HCT116 (cell line): ENCODE measurements around the gene ADI1. TPM values are rescaled to one million over a fixed set of nuclear protein-coding genes. Genes with fewer than 3 reads are reported as not detected.

Experiments
- ATAC-seq: fragments of 200-7000 bp; cut with Tn5 transposase; 2 replicates; pipeline ENCODE4 v1.9.1; 2020; ENCODE audit warnings: mild to moderate bottlenecking, moderate library complexity
- BruUV-seq: library from RNA; stranded (reverse); fragments of 400-500 nt; replicated peaks from 2 replicates; lab custom pipeline; 2021; lab: Mats Ljungman, UMichigan
- CTCF ChIA-PET: fragments of 300-600 bp; sonication (Branson Sonifier 250); formaldehyde crosslinking; loops from one replicate; lab custom pipeline; 2021; ENCODE audit warnings: antibody characterized with exemption; lab: Charles Lee
- POLR2A ChIA-PET: fragments of 300-600, 350-600 bp; sonication (Branson Sonifier 250); formaldehyde crosslinking; loops from one replicate; lab custom pipeline; 2021; ENCODE audit warnings: antibody characterized with exemption; lab: Charles Lee
- RAD21 ChIA-PET, 2 experiments: fragments of 300-600 bp; sonication (Branson Sonifier 250); formaldehyde crosslinking; loops; one replicate each; lab custom pipeline; 2023; ENCODE audit warnings: low total read pairs in 2 of 2; ENCODE audit not compliant: uncharacterized antibody in 2 of 2, unreplicated experiment in 2 of 2, low non-redundant PET in 1 of 2; lab: Charles Lee
- DNase-seq: peaks from one replicate; pipeline ENCODE4 v3.0.0-alpha.2; 2010; ENCODE audit warnings: low read depth, low spot score
- H2AFZ ChIP-seq: fragments of 200-600 bp; shearing (Covaris generic), sonication (generic); 2 replicates; pipeline ENCODE4 v1.6.1; 2017; ENCODE audit warnings: low read depth, mixed run types, mixed read lengths, antibody characterized with exemption, low read length; ENCODE audit not compliant: poor library complexity, severe bottlenecking
- H3K27ac ChIP-seq: 2 replicates; pipeline ENCODE4 v1.5.1; 2012; ENCODE audit warnings: low read depth, low read length
- H3K27me3 ChIP-seq: fragments of 200-600 bp; sonication (generic); 2 replicates; pipeline ENCODE4 v1.6.1; 2016; ENCODE audit warnings: mixed run types, low read length, mixed read lengths; ENCODE audit not compliant: insufficient read depth
- H3K36me3 ChIP-seq, 2 experiments: fragments of 200-500 bp in 1 of 2; fragments of 200-600 bp in 1 of 2; sonication (Bioruptor generic) in 1 of 2; sonication (generic) in 1 of 2; 2 replicates each; pipeline versions ENCODE4 v1.5.1 to v1.6.1; 2014 to 2016; ENCODE audit warnings: low read length in 2 of 2, inconsistent platforms in 1 of 2, mixed read lengths in 1 of 2, mixed run types in 1 of 2; ENCODE audit not compliant: insufficient read depth in 2 of 2, control insufficient read depth in 1 of 2
- H3K4me1 ChIP-seq, 2 experiments: fragments of 200-600 bp in 1 of 2; sonication (generic) in 1 of 2; 2 replicates each; pipeline versions ENCODE4 v1.5.1 to v1.6.1; 2012 to 2017; ENCODE audit warnings: low read length in 2 of 2, inconsistent platforms in 1 of 2, mild to moderate bottlenecking in 1 of 2, mixed read lengths in 1 of 2, mixed run types in 1 of 2, moderate library complexity in 1 of 2; ENCODE audit not compliant: insufficient read depth in 2 of 2, control insufficient read depth in 1 of 2
- H3K4me2 ChIP-seq: fragments of 200-600 bp; sonication (generic); 2 replicates; pipeline ENCODE4 v1.6.1; 2017; ENCODE audit warnings: mixed run types, low read length, mixed read lengths
- H3K4me3 ChIP-seq, 2 experiments: fragments of 200-600 bp in 1 of 2; sonication (generic) in 1 of 2; replicated peaks in 1 of 2; 2 replicates each; pipeline ENCODE4 v1.5.1; 2011 to 2016; ENCODE audit warnings: low read length in 2 of 2, control low read depth in 1 of 2, low read depth in 1 of 2, mild to moderate bottlenecking in 1 of 2, mixed read lengths in 1 of 2, mixed run types in 1 of 2
- H3K79me2 ChIP-seq: fragments of 200-600 bp; sonication (generic); 2 replicates; pipeline ENCODE4 v1.6.1; 2017; ENCODE audit warnings: mild to moderate bottlenecking, mixed run types, low read length, moderate library complexity, mixed read lengths; ENCODE audit not compliant: insufficient read depth
- H3K9ac ChIP-seq: fragments of 200-600 bp; sonication (generic); 2 replicates; pipeline ENCODE4 v1.6.1; 2016; ENCODE audit warnings: low read length, mixed read lengths
- H3K9me2 ChIP-seq: fragments of 200-600 bp; sonication (generic), shearing (Covaris generic); 2 replicates; pipeline ENCODE4 v1.6.1; 2017; ENCODE audit warnings: mixed run types, mild to moderate bottlenecking, moderate library complexity; ENCODE audit not compliant: insufficient read depth
- H3K9me3 ChIP-seq, 2 experiments: fragments of 200-500 bp in 1 of 2; fragments of 200-600 bp in 1 of 2; sonication (Bioruptor generic) in 1 of 2; sonication (generic) in 1 of 2; 2 replicates each; pipeline ENCODE4 v1.6.1; 2014 to 2017; ENCODE audit warnings: low read length in 2 of 2, mixed read lengths in 2 of 2, inconsistent platforms in 1 of 2, low read depth in 1 of 2, mild to moderate bottlenecking in 1 of 2, mixed run types in 1 of 2, moderate library complexity in 1 of 2; ENCODE audit not compliant: control insufficient read depth in 1 of 2, insufficient read depth in 1 of 2
- H4K20me1 ChIP-seq: fragments of 200-600 bp; sonication (generic), shearing (Covaris generic); 2 replicates; pipeline ENCODE4 v1.6.1; 2017; ENCODE audit warnings: mixed run types, mild to moderate bottlenecking, moderate library complexity; ENCODE audit not compliant: insufficient read depth
- EZH2 ChIP-seq: fragments of 200-600 bp; sonication (generic); IDR thresholded peaks from 2 replicates; pipeline ENCODE4 v1.6.1; 2017; ENCODE audit warnings: antibody characterized with exemption, mixed run types
- EZH2phosphoT487 ChIP-seq: fragments of 200-600 bp; IDR thresholded peaks from 2 replicates; pipeline ENCODE4 v1.6.1; 2018; ENCODE audit warnings: antibody characterized with exemption, borderline replicate concordance
- POLR2AphosphoS5 ChIP-seq: IDR thresholded peaks from 2 replicates; pipeline ENCODE4 v1.6.1; 2011; ENCODE audit warnings: mild to moderate bottlenecking, low read depth, low read length, moderate library complexity
- RAD21 ChIP-seq: IDR thresholded peaks from 2 replicates; pipeline ENCODE4 v1.6.1; 2012; ENCODE audit warnings: low read depth, mild to moderate bottlenecking
- TCF7L2 ChIP-seq: IDR thresholded peaks from 2 replicates; pipeline ENCODE4 v1.7.0; 2011; ENCODE audit warnings: borderline replicate concordance, inconsistent platforms; ENCODE audit not compliant: insufficient read depth, insufficient read length; ENCODE audit errors: extremely low read depth
- ZNF274 ChIP-seq: fragments of 200-500 bp; sonication (Bioruptor generic); IDR thresholded peaks from 2 replicates; pipeline ENCODE4 v1.6.1; 2014; ENCODE audit warnings: mild to moderate bottlenecking, low read depth, low read length, inconsistent platforms
- intact Hi-C: fragments of 100-400 bp; cut with micrococcal nuclease; formaldehyde crosslinking; loops from 2 replicates; pipeline ENCODE4 v1.10.0; 2022
- total RNA-seq: library from RNA; stranded (reverse); gene quantifications from one replicate; pipeline ENCODE4 v1.2.1, GENCODE V29; 2021; ENCODE audit not compliant: unreplicated experiment
- TF ChIP-seq, protein P1 (sequence below): IDR thresholded peaks from 2 replicates; pipeline ENCODE4 v1.6.1; 2012

Gene ADI1
- total RNA-seq, 1 experiment from 2014 or later: 27.0 TPM

DNA sequence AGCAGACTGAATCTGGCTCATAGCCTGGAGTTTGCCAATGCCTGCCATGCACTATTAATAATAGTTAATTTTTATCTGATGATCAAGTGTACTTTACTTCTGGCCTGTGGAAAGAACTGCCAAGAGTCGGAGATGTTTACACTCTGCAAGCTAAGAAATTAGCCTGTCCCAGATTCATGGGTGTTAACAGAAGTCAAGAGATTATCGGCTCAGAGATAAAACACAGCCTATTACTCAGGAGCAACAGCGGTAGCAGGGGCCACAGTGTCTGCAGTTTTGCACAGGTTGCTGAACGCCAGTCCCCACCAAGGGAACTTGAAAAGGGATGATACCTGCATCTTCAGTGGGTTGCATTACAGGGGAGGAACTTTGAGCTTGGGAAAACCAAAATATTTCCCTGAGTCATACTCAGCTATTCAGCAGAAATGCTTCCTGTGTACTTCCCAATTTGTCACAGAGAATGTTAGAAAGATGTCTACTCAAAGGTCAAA, 4.3 kb upstream of the ADI1 start:
- H3K27me3 ChIP-seq: no peaks in the 10 kb centered on the region
- no peak overlapping the region for H3K27ac ChIP-seq
- intact Hi-C loops: no loop called here
- TF ChIP-seq, protein P1, sequence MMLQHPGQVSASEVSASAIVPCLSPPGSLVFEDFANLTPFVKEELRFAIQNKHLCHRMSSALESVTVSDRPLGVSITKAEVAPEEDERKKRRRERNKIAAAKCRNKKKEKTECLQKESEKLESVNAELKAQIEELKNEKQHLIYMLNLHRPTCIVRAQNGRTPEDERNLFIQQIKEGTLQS: no peak
- TF ChIP-seq EZH2phosphoT487 (no peak), EZH2 (no peak), POLR2AphosphoS5 (no peak)
- DNase-seq (no peak), ATAC-seq (no peak)
- no peaks in the 10 kb centered on the region for H4K20me1 ChIP-seq
- no peaks in the 10 kb centered on the region; a peak in 1 of 4 replicates for H3K9me3 ChIP-seq
- H3K36me3 ChIP-seq: no peaks in the 10 kb centered on the region
- no peak overlapping the region for H3K9ac ChIP-seq
- peaks cover 0 to 22% of the 10 kb centered on the region in 2 experiments; a peak in 2 of 4 replicates for H3K4me1 ChIP-seq
- no peak overlapping the region for H3K4me2 ChIP-seq
- H3K79me2 ChIP-seq: no peaks in the 10 kb centered on the region
- ChIA-PET RAD21 (no interaction called here), CTCF (no interaction called here), POLR2A (no interaction called here)
- no peaks in the 10 kb centered on the region for H3K9me2 ChIP-seq
- no peak overlapping the region for H2AFZ ChIP-seq
- BruUV-seq: no TSS peak
- H3K4me3 ChIP-seq: no peak overlapping the region

DNA sequence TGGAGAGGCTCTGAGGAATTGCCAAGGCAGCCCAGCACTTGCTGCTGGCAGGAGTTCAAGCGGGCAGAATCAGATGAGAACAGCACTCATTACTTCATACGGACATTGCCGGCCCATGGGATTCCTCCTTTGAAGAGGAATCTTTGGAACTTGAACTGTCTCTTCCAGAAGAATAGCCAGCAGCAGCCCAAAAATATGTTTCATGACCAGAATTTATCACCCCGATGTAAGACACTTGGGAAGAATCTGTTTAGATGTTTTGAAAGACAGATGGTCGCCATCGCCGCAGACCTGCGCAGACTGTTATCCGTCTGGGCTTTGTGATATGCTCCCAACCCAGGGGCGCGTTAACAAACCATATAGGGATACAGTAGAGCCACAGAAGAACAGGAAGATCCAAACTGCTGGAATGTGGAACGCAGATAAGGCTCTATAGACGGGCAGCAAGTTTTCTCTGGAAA, 3.7 kb upstream of the ADI1 start:
- Histone ChIP-seq H3K4me3 (no peak overlapping the region), H3K4me1 (peaks cover 0 to 25% of the 10 kb centered on the region in 2 experiments; a peak in 3 of 4 replicates), H3K27ac (no peak overlapping the region), H3K9ac (no peak overlapping the region), H3K9me2 (no peaks in the 10 kb centered on the region), H3K27me3 (no peaks in the 10 kb centered on the region), H3K4me2 (no peak overlapping the region), H2AFZ (no peak overlapping the region), H3K9me3 (no peaks in the 10 kb centered on the region; a peak in 1 of 4 replicates), H3K36me3 (no peaks in the 10 kb centered on the region), H3K79me2 (peaks cover 5% of the 10 kb centered on the region), H4K20me1 (no peaks in the 10 kb centered on the region)
- RAD21 ChIA-PET: no interaction called here
- no peak for DNase-seq
- ATAC-seq: no peak
- no TSS peak for BruUV-seq
- intact Hi-C loops: no loop called here
- CTCF ChIA-PET: no interaction called here
- TF ChIP-seq, protein P1: no peak
- TF ChIP-seq RAD21: no peak
- TF ChIP-seq ZNF274: no peak
- no peak for TF ChIP-seq TCF7L2
- POLR2A ChIA-PET: no interaction called here
